Airway epithelial cell (primary cell): ENCODE results near the gene CNRIP1. TPM values are rescaled to one million over a fixed set of nuclear protein-coding genes. Genes with fewer than 3 reads are reported as not detected.

Experiments used
- total RNA-seq: library from RNA; depleted of rRNA; stranded (reverse); fragments of >200 nt; gene quantifications from 2 replicates; pipeline ENCODE4 v1.2.3, GENCODE V29; 2015

CNRIP1 gene
- 0.33 and 0.35 TPM in 2 replicates for total RNA-seq

GRCh38 chr2:68319398-68320117 is at the start of gene CNRIP1:
Gene CNRIP1, minus strand, starts transcription at chr2:68319949. Its CDS starts 549 bp downstream, at chr2:68319400.

GRCh38 chr2:68365087-68365486 is 45.3 kb upstream of the CNRIP1 start, which contains the start of gene PLEK:
Gene PLEK, plus strand, starts transcription at chr2:68365282. Its CDS starts 70 bp downstream, at chr2:68365352.

GRCh38 chr2:68252400-68253218 is 67.1 kb downstream of the CNRIP1 start, which contains the start of gene PPP3R1:
Gene PPP3R1, minus strand, starts transcription at chr2:68252532. Its CDS starts 405 bp downstream, at chr2:68252127.

Other genes starting within 250 kb of the CNRIP1 start
- 19.8 and 20.3 TPM in 2 replicates for gene PNO1, start 162.1 kb downstream of the CNRIP1 start, total RNA-seq
- 18.2 and 22.5 TPM in 2 replicates for gene PPP3R1, start 67.4 kb downstream of the CNRIP1 start, total RNA-seq
- gene PLEK, start 45.3 kb upstream of the CNRIP1 start, total RNA-seq = 0.05 TPM in 1 of 2 replicates, not detected in the other
- gene FBXO48, start 147.3 kb upstream of the CNRIP1 start, total RNA-seq = 0.28 and 0.56 TPM in 2 replicates
- gene APLF, start 147.6 kb upstream of the CNRIP1 start, total RNA-seq = 1.6 and 2.3 TPM in 2 replicates